BLaER1 treated with 17β-estradiol and CSF1 and Interleukin-3, amounts not matched to agents 10 nM and 100 nM (cell line): ENCODE measurements around the gene CD276.
A peak's percentile ranks its signal among the peaks of the same experiment; 100 is the strongest.

Experiments
- H3K27ac ChIP-seq, 11 experiments: shearing (Covaris generic); formaldehyde crosslinking; 2 replicates each; pipeline ENCODE4 v1.8.1; 2022
- H3K27me3 ChIP-seq, 11 experiments: shearing (Covaris generic); formaldehyde crosslinking; 2 replicates each; pipeline ENCODE4 v1.8.1; 2022
- H3K36me3 ChIP-seq, 11 experiments: shearing (Covaris generic); formaldehyde crosslinking; 2 replicates each; pipeline ENCODE4 v1.8.1; 2022
- H3K4me1 ChIP-seq, 10 experiments: shearing (Covaris generic); formaldehyde crosslinking; 2 replicates each; pipeline ENCODE4 v1.8.1; 2022
- H3K4me2 ChIP-seq, 11 experiments: shearing (Covaris generic); formaldehyde crosslinking; 2 replicates each; pipeline ENCODE4 v1.8.1; 2022
- H3K4me3 ChIP-seq, 10 experiments: shearing (Covaris generic); formaldehyde crosslinking; 2 replicates each; pipeline ENCODE4 v1.8.1; 2022
- H3K9ac ChIP-seq, 11 experiments: shearing (Covaris generic); formaldehyde crosslinking; 2 replicates each; pipeline ENCODE4 v1.8.1; 2022
- H3K9me3 ChIP-seq, 11 experiments: shearing (Covaris generic); formaldehyde crosslinking; replicated peaks in 1 of 11; 2 replicates each; pipeline ENCODE4 v1.8.1; 2022
- H4K20me1 ChIP-seq, 11 experiments: shearing (Covaris generic); formaldehyde crosslinking; 2 replicates each; pipeline ENCODE4 v1.8.1; 2022
- Cebpa-rat ChIP-seq, 11 experiments: shearing (Covaris generic); IDR thresholded peaks; 2 replicates each; pipeline ENCODE4 v1.8.1; 2022

Gene CD276

GRCh38 chr15:73688455-73688854 lies 4.3 kb downstream of the CD276 start:
- H3K27me3 ChIP-seq: no peaks in the 10 kb centered on the region
- H3K9ac ChIP-seq: no peak overlapping the region
- peaks cover 14 to 96% (median 40%) of the 10 kb centered on the region in 10 experiments for H3K4me1 ChIP-seq
- H3K9me3 ChIP-seq: no peaks in the 10 kb centered on the region
- H3K4me3 ChIP-seq: no peak overlapping the region
- H4K20me1 ChIP-seq: peaks cover 0 to 80% (median 14%) of the 10 kb centered on the region in 11 experiments; a peak in 16 of 22 replicates
- no peak overlapping the region for H3K27ac ChIP-seq
- H3K36me3 ChIP-seq: no peaks in the 10 kb centered on the region
- no peak for TF ChIP-seq Cebpa-rat (IDR thresholded peaks at IDR 0.05)
- peak overlapping the region in 6 of 11 experiments; percentile 3 to 96 (median 88); a peak in 8 of 22 replicates for H3K4me2 ChIP-seq

GRCh38 chr15:73691396-73691795 lies 7.2 kb downstream of the CD276 start:
- no peaks in the 10 kb centered on the region for H3K9me3 ChIP-seq
- no peak overlapping the region for H3K27ac ChIP-seq
- no peak overlapping the region for H3K4me3 ChIP-seq
- no peaks in the 10 kb centered on the region for H3K27me3 ChIP-seq
- H3K36me3 ChIP-seq: no peaks in the 10 kb centered on the region
- H3K9ac ChIP-seq: no peak overlapping the region
- peaks cover 0 to 100% (median 34%) of the 10 kb centered on the region in 11 experiments; a peak in 16 of 22 replicates for H4K20me1 ChIP-seq
- no peak for TF ChIP-seq Cebpa-rat (IDR thresholded peaks at IDR 0.05)
- peak overlapping the region in 6 of 11 experiments; percentile 14 to 90 (median 60); a peak in 10 of 22 replicates for H3K4me2 ChIP-seq
- peaks cover 28 to 99% (median 50%) of the 10 kb centered on the region in 10 experiments for H3K4me1 ChIP-seq

DNA sequence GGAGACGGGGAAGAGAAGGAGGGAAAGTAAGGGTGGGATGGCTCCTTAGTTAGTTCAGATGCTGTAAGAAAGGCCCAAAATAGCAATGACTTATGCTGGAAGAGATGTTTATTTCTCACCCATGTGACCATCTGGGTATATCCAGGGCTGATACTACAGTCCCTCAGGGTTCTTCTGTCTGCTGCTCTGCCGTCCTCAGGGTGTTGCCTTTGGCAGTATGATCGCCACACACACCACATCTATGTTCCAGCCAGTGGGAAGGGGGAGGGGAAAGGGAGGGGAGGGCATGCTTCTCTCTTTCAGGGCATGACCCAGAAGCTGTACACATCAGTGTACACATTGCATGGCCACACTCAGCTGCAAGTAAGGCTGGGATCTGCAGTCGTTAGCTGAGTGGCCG lies 10.2 kb downstream of the CD276 start:
- H3K9ac ChIP-seq: peak overlapping the region in 1 of 11 experiments; percentile 36; a peak in 1 of 22 replicates
- H3K27ac ChIP-seq: peak overlapping the region in 4 of 11 experiments; percentile 68 to 86 (median 80); a peak in 4 of 22 replicates
- no peaks in the 10 kb centered on the region; a peak in 1 of 22 replicates for H3K36me3 ChIP-seq
- no peak for TF ChIP-seq Cebpa-rat (IDR thresholded peaks at IDR 0.05)
- no peaks in the 10 kb centered on the region for H3K27me3 ChIP-seq
- H3K4me2 ChIP-seq: peak overlapping the region; percentile 76 to 93 (median 86)
- H3K4me3 ChIP-seq: no peak overlapping the region
- H3K4me1 ChIP-seq: peaks cover 48 to 99% (median 63%) of the 10 kb centered on the region in 10 experiments
- H3K9me3 ChIP-seq: no peaks in the 10 kb centered on the region
- peaks cover 0 to 100% (median 47%) of the 10 kb centered on the region in 11 experiments; a peak in 18 of 22 replicates for H4K20me1 ChIP-seq

GRCh38 chr15:73695773-73696640 lies 11.8 kb downstream of the CD276 start:
- TF ChIP-seq Cebpa-rat (IDR thresholded peaks at IDR 0.05): peak in 1 of 11 experiments; percentile 48; a peak in 2 of 22 replicates
- peak overlapping the region in 4 of 10 experiments; percentile 7 to 29 (median 26); a peak in 4 of 20 replicates for H3K4me3 ChIP-seq
- H3K9ac ChIP-seq: peak overlapping the region in 10 of 11 experiments; percentile 6 to 75 (median 54); a peak in 17 of 22 replicates
- H3K4me1 ChIP-seq: peaks cover 48 to 90% (median 71%) of the 10 kb centered on the region in 10 experiments
- H4K20me1 ChIP-seq: peaks cover under 1 to 98% (median 53%) of the 10 kb centered on the region in 11 experiments; a peak in 17 of 22 replicates
- H3K27ac ChIP-seq: peak overlapping the region in 10 of 11 experiments; percentile 40 to 86 (median 74); a peak in 20 of 22 replicates
- H3K4me2 ChIP-seq: peak overlapping the region; percentile 76 to 93 (median 86)
- no peaks in the 10 kb centered on the region for H3K27me3 ChIP-seq
- H3K36me3 ChIP-seq: peaks cover 0 to 2% (median 0%) of the 10 kb centered on the region in 11 experiments; a peak in 1 of 22 replicates
- H3K9me3 ChIP-seq: no peaks in the 10 kb centered on the region

DNA sequence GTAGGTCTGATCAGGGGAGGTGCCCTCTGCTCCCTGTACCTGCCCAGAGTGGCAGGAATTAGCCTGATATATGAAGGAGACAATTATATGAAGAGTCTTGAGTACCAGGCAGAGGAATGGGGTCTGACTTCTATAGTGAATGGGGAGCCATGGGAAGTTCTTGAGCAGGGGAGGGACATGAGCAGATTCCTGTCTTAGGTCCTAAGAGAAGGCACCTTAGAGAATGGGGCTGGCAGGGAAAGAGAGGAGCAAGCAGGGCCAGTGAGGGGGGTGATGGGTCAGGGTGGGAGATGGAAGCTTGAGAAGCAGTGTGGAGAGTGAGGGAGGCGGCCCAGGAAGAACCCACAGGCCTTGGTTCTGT lies 12.4 kb downstream of the CD276 start:
- Histone ChIP-seq H3K27me3 (no peaks in the 10 kb centered on the region), H3K4me2 (peak overlapping the region; percentile 76 to 93 (median 86)), H3K9ac (peak overlapping the region in 10 of 11 experiments; percentile 6 to 75 (median 54); a peak in 17 of 22 replicates), H3K4me3 (peak overlapping the region in 4 of 10 experiments; percentile 7 to 29 (median 25); a peak in 4 of 20 replicates), H3K9me3 (no peaks in the 10 kb centered on the region), H3K4me1 (peaks cover 48 to 84% (median 68%) of the 10 kb centered on the region in 10 experiments), H4K20me1 (peaks cover 5 to 98% (median 47%) of the 10 kb centered on the region in 11 experiments; a peak in 17 of 22 replicates), H3K36me3 (peaks cover 0 to 8% (median 0%) of the 10 kb centered on the region in 11 experiments; a peak in 3 of 22 replicates), H3K27ac (peak overlapping the region in 10 of 11 experiments; percentile 40 to 86 (median 74); a peak in 20 of 22 replicates)
- no peak for TF ChIP-seq Cebpa-rat (IDR thresholded peaks at IDR 0.05)

DNA sequence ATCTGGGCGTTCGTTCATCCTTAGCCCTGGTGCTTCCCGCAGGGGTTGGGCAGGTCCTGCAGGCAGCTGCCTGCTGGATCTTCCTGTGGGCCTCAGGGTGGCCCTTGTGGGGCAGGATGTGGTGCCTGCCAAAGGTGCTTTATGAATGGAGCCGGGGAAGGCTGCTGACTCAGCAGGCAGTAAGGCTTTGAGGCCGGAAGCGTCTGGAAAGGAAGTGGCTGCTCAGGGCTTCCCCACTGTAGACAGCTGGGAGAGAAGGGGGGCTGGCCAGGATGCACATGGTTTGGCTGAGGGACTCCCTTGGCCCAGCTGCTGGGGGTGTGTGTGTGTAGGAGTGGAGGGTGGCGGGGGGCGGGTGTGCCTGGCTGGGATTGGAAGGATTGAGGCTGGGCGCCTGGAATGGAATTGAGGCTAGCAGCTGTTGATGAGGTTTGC lies 12.9 kb downstream of the CD276 start:
- Histone ChIP-seq H3K27me3 (no peaks in the 10 kb centered on the region), H3K9ac (peak overlapping the region in 10 of 11 experiments; percentile 6 to 75 (median 54); a peak in 16 of 22 replicates), H3K36me3 (peaks cover 0 to 10% (median 0%) of the 10 kb centered on the region in 11 experiments; a peak in 3 of 22 replicates), H3K4me2 (peak overlapping the region; percentile 76 to 93 (median 86)), H3K4me1 (peaks cover 48 to 80% (median 68%) of the 10 kb centered on the region in 10 experiments), H4K20me1 (peaks cover 5 to 98% (median 43%) of the 10 kb centered on the region in 11 experiments; a peak in 17 of 22 replicates), H3K4me3 (peak overlapping the region in 4 of 10 experiments; percentile 7 to 29 (median 25); a peak in 4 of 20 replicates), H3K27ac (peak overlapping the region in 10 of 11 experiments; percentile 40 to 86 (median 74); a peak in 19 of 22 replicates), H3K9me3 (no peaks in the 10 kb centered on the region)
- TF ChIP-seq Cebpa-rat (IDR thresholded peaks at IDR 0.05): no peak

DNA sequence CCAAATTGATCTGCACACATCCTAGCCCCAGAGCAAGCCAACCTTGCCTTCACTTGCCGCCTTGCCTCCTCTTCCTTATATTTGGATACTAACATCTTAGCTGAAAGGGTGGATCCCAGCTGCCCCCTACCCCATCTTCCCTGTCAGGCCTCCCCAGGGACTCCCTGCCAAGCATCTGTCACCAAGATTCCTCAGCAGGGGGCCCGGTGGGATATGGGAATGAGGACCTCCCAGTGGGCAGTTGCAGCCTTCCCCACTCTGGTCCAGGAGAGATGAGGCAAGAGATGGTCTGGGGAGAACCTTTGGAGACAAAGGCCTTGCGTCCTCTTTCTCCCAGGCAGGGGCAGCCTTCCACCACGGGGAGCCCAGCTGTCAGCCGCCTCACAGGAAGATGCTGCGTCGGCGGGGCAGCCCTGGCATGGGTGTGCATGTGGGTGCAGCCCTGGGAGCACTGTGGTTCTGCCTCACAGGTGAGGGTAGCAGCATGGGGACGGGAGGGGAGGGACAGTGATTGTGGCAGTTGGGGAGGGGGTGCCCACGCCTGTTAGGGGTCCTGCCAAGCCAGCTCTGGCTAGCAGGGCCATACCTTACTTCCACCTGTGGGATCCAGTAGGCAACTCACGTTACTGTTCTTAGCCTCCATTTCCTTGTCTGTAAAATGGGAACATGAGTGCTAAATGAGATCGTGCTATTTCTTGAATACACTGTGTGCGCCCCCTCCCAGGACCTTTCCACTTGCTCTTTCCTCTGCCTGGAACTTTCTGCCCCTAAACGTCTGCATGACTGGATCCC lies 15.3 kb downstream of the CD276 start:
- Histone ChIP-seq H3K36me3 (peaks cover 0 to 34% (median 0%) of the 10 kb centered on the region in 11 experiments; a peak in 4 of 22 replicates), H3K4me3 (no peak overlapping the region), H3K9ac (0 out of 22 replicates have a peak overlapping the region, but pooled peaks of 2 of the 11 experiments have one; percentile 1 to 8), H3K9me3 (no peaks in the 10 kb centered on the region), H3K27ac (peak overlapping the region in 1 of 11 experiments; percentile 5; a peak in 3 of 22 replicates), H3K4me2 (peak overlapping the region in 8 of 11 experiments; percentile 21 to 93 (median 67); a peak in 13 of 22 replicates), H3K27me3 (no peaks in the 10 kb centered on the region), H4K20me1 (peaks cover 5 to 96% (median 53%) of the 10 kb centered on the region in 11 experiments; a peak in 19 of 22 replicates), H3K4me1 (peaks cover 39 to 61% (median 57%) of the 10 kb centered on the region in 10 experiments)
- TF ChIP-seq Cebpa-rat (IDR thresholded peaks at IDR 0.05): no peak
